MM.1S (cell line): Measurements from ENCODE around the gene ST6GALNAC6.

Experiments
- EZH2 ChIP-seq: fragments of 300-600 bp; sonication (generic); optimal IDR thresholded peaks from 2 replicates; pipeline ENCODE3; 2017; ENCODE audit warnings: low read depth, mild to moderate bottlenecking, antibody characterized with exemption, low read length, mixed read lengths
- EZH2phosphoT487 ChIP-seq: fragments of 300-600 bp; sonication (generic); IDR thresholded peaks from 2 replicates; pipeline ENCODE4 v1.6.1; 2018; ENCODE audit warnings: antibody characterized with exemption, low read length
- TF ChIP-seq, protein P1 (sequence below): fragments of 300-600 bp; sonication (generic); IDR thresholded peaks from 2 replicates; pipeline ENCODE4 v1.5.1; 2016; ENCODE audit warnings: antibody characterized with exemption, low read length, mixed read lengths

DNA sequence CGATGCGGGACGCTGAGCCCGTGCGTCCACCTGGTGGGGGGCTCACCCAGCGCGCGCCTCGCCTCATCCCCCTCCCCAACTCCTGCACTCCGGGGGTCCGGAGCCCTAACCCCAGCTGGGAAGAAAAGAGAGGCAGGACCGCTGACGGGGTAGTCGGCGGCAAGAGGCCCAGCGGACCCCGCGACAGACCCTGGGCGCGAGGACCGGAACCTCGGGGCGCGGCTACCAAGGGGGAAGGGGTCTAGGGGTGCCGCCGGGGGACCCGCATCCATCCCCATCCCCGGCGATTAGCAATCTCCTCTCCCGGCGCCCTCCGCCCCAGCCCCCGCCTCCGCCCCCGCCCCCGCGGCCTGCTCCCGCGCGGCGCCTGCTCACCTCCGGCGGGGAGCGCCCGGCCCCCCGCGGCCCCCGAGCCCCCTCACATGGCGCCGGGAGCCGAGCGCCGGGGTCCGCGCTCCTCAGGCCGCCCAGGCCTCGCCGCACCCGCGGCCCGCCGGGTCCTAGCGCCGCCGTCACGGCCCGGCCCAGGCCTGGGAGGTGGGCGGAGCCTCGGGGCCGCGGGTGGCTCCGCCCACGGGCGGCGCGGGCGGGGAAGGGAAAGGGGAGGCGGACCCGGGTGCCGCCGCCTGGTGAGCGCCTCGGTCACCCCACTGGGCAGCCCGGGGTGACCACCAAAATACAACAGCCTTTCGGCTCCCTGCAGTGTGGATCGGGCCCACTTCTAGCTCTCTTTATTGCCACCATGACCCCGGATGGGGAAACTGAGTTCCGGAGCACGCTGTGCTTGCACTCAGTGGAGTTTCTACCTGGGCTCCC, at the start of gene ST6GALNAC6:
- TF ChIP-seq, protein P1, sequence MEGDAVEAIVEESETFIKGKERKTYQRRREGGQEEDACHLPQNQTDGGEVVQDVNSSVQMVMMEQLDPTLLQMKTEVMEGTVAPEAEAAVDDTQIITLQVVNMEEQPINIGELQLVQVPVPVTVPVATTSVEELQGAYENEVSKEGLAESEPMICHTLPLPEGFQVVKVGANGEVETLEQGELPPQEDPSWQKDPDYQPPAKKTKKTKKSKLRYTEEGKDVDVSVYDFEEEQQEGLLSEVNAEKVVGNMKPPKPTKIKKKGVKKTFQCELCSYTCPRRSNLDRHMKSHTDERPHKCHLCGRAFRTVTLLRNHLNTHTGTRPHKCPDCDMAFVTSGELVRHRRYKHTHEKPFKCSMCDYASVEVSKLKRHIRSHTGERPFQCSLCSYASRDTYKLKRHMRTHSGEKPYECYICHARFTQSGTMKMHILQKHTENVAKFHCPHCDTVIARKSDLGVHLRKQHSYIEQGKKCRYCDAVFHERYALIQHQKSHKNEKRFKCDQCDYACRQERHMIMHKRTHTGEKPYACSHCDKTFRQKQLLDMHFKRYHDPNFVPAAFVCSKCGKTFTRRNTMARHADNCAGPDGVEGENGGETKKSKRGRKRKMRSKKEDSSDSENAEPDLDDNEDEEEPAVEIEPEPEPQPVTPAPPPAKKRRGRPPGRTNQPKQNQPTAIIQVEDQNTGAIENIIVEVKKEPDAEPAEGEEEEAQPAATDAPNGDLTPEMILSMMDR, result no peak
- TF ChIP-seq EZH2phosphoT487, result no peak
- TF ChIP-seq EZH2, result no peak
